Gastroesophageal sphincter (tissue), 3 donors: ENCODE results near the gene GAREM1.

Source experiments
- EP300 ChIP-seq: sonication (generic); formaldehyde crosslinking; IDR thresholded peaks from one replicate; pipeline ENCODE4 v1.6.1; 2017; ENCODE audit warnings: antibody characterized with exemption, mild to moderate bottlenecking
- TF ChIP-seq, protein P1 (sequence below), 4 experiments: fragments of 200-600 bp in 2 of 4; fragments of 450-650 bp in 2 of 4; sonication (generic) in 1 of 4; IDR thresholded peaks; one replicate each; pipeline ENCODE4 v1.5.1; 2017 to 2019; ENCODE audit warnings: antibody characterized with exemption in 4 of 4, mild to moderate bottlenecking in 2 of 4, moderate library complexity in 2 of 4

DNA sequence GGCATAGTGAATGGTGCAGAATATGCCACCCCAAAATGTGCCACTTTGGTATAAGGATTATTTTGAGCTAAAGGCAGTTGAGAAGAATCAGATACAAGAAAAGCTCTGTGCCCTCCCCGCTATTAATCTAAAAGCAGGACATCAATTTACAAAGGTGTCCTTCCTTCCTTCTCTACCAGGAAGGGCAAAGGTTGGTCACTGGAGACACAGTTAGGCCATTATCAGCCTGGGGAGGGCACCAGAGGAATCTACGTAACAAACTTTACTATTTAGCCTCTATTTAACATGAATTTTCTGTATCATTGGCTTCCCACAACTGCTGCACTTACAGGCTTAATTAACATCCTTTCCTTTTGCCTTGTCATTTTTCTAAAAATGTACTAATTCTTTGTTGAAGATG, 228.3 kb downstream of the GAREM1 start:
- TF ChIP-seq EP300 = no peak
- TF ChIP-seq, protein P1, sequence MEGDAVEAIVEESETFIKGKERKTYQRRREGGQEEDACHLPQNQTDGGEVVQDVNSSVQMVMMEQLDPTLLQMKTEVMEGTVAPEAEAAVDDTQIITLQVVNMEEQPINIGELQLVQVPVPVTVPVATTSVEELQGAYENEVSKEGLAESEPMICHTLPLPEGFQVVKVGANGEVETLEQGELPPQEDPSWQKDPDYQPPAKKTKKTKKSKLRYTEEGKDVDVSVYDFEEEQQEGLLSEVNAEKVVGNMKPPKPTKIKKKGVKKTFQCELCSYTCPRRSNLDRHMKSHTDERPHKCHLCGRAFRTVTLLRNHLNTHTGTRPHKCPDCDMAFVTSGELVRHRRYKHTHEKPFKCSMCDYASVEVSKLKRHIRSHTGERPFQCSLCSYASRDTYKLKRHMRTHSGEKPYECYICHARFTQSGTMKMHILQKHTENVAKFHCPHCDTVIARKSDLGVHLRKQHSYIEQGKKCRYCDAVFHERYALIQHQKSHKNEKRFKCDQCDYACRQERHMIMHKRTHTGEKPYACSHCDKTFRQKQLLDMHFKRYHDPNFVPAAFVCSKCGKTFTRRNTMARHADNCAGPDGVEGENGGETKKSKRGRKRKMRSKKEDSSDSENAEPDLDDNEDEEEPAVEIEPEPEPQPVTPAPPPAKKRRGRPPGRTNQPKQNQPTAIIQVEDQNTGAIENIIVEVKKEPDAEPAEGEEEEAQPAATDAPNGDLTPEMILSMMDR (IDR thresholded peaks at IDR 0.05) = no peak
